ENCODE data around the gene APIP.

APIP gene

DNA sequence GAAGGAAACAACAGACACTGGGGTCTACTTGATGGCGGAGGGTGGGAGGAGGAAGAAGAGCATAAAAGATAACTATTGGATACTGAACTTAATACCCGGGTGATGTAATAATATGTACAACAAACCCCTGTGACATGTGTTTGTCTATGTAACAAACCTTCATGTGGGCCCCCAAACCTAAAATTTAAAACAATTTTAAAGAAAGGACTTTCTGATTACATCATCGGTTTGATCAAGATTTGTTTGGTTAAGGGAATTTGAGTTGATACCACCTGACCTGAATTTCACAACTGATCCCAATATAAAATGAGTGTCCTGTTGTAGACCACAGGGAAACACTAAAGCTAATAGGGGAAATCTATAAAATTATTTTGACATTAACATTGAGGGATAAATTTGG is 34.3 kb downstream of the APIP start:
- DNase-seq = no peak

DNA sequence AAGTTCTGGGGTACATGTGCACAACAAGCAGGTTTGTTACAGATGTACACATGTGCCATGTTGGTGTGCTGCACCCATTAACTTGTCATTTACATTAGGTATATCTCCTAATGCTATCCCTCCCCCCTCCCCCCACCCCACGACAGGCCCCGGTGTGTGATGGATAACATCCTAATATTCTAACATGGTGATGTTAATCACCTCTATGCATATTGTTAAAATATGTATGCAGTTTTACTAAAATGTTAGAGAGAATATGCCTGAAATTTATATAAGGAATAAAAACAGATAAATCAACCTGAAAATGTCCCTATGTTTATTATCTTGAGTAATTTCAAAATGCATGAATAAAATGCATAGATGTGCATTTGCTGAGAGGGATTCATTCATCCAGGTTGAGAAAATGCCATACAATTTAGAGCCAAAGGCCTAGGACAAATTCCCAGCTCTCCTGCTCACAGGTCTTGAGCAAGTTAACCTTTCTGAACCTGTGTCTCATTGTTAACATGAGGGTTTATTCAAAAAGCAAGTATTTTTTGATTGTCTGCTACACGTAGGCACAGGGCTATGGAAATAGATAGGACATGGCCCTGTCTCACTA is 38.7 kb downstream of the APIP start:
- DNase-seq = no peak

DNA sequence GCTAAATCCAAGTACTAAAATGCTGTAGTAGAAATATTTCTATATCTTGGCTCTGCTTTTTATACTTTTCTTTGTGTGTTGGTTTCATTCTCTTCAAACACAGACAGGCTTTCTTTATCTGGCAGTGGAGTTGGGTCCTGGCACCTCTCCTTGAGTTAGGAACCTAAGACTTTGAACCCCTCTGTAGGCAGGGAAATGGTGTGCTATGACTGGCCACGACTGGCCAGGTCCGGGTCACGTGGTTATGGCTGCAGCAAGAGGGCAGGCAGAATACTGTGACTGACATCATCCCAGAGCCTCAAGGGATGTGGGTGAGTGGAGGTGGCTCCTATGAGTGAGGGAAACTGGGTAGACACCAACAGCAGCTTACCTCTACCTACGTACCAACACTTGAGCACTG is 42.0 kb downstream of the APIP start:
- DNase-seq = no peak

DNA sequence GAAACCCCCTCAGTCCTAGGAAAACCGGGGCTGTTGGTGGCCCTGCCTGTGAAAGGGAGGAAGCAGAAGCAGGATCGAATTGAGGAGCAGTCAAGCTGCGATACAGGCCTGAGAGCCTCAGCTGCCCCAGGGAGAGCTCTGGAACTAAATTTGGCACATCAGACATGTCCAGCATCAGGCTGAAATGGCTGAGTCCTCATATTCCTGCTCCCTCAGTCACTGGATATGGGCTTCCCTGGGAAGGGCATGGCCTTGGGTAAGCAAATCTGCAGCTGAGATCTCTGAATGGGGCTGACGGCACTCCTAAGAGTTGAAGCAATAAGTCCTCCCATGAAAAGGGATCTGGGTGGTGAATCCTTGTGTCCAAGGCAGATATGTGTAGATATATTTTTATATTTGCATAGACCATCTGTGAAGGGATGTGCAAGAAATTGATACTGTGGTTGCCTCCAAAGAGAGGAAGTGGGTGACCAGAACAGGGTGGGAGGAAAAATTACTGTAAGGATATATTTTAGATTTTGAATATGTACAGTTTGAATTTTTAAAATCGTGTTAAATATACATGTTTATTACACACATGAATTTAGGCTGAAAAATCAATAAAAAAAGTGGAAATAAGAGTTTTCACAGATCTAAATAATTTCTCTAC is 45.5 kb downstream of the APIP start:
- DNase-seq = no peak

- no peak for DNase-seq
Observed at GRCh38 chr11:34869425-34869824, 46.8 kb downstream of the APIP start.

GRCh38 chr11:34866375-34866774 is 49.8 kb downstream of the APIP start:
- no peak for DNase-seq

- no peak for DNase-seq
Observed at GRCh38 chr11:34865261-34865660, 50.9 kb downstream of the APIP start.

- DNase-seq = no peak
Observed at GRCh38 chr11:34864424-34864823, 51.8 kb downstream of the APIP start.

- no peak for DNase-seq
Observed at GRCh38 chr11:34863048-34863447, 53.1 kb downstream of the APIP start.

DNA sequence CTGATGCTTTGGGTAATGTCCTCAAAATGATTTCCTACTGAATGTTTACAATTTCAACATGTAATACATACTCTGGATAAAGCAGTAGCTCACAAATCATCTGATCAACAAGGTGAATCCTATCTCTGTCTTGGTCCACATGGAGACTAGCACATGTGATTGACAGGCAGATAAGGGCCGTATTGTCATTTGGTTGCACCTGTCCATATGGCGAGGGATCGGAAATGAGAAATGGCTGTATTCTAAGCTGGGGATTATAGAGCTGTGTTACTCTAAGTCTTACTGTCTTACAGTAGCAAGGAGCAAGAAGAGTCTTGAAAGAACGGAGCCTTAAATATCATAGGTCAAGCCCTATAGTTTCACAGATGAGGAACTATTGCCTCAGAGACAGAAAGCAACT is 55.7 kb downstream of the APIP start:
- DNase-seq = no peak

DNA sequence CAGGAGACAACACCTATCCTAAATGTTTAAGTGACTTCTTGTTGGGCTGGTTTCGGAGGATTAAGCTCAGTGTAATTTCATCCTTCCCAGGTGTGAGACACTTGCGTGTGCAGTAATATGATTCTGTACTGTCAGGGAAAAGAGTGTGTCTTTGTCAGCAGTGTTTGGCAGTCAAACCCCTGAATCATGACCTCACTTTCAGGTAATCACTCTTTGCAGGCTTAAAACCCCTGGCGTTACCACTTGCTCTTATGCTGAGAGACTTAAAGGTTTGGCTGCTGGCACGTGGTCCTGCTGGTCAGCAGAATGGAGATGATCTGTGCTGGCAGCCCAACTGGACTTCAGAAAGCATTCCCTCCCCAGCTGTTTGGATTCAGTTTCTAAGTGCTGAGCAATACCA is 56.1 kb downstream of the APIP start:
- DNase-seq = no peak

DNA sequence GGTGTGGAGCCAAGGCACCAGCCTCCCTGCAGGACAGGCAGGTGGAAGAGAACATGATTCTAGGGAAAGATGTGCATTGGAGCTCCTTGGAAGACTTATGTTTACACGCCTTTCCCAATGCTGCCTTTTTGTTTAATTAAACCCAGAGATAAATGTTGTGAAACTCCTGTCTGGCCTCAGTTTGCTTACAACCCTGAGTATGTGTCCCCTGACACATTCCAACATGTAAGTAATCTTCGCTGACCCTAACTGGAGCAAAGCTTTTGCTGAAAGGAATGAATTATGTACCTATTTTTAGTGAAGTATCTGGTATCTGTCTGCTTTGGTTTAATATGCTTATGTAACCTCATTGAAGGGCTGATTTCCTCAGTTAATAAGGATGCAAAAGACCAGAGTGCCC is 56.7 kb downstream of the APIP start:
- no peak for DNase-seq

DNA sequence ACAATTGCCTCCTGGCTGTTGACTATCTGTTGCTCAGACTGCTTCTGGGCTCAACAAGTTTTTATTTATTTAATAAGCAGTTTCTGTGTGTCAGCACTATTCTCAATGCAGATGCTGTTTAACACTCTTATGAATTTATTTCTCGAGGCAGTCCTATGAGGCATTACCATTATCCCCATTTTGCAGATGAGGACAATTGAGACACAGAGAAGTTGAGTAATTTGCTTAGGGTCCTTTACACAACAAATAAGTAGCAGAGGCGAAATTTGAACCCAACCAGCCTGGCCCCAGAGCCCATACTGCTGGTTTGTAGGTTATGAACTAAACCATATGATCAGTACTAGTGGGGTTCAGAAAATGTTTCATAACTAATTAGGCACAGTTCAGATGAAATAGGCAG is 58.7 kb downstream of the APIP start:
- no peak for DNase-seq

GRCh38 chr11:34856251-34856650 is 59.9 kb downstream of the APIP start:
- no peak for DNase-seq

GRCh38 chr11:34855754-34856095 is 60.5 kb downstream of the APIP start:
- DNase-seq = no peak

DNA sequence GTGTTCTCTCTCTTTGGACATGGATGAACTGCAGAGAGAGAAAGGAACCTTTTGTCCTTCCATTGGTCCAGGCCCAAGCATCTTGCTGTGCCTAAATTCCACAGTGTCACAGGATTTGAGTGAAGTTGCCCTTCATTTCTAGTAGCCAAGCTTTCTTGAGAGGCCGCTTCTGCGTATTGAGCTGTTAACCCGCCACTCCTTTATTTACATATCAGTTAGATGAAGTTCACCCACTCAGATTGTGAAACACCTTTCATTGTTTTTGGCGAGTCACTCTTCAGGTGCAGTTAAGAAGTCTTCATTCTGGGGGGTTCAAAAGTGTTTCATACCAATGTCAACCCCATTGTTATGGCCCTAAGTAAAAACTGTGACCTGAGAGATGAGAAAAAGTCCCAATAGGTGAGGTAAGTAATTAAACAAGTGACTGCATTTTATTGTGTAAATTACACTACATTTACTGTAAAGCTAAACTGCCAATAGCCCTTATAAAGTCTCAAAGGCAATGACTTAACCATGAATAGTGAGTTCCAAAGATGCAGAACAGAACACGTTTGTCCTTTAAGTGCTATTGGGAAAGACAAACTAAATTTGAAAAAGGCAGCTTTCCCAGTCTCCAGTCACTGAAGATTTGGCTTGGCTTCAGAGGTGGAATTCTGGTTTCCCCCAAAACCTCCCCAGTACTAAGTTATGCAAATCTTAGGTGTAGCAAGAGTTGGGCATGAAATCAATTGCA is 61.0 kb downstream of the APIP start:
- DNase-seq = no peak

GRCh38 chr11:34851916-34852315 is 64.3 kb downstream of the APIP start:
- DNase-seq = no peak

DNA sequence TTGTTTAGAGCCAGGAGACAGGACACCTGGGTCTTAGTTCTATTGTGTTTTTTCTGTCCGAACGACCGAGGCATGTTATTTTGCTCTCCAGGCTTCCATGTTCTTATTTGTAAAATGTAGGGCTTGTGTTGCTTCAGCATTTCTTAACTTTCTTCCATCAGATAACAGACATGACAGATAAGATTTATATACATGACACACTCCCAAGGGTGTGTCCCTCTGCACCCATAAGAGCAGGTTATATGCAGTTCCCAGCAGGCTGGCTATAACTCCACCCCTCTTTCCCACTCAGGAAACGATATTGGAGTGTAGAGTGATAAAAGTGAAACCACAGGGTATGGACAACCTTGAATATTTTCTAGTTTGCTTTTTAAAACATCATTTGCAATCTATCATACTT is 65.8 kb downstream of the APIP start:
- no peak for DNase-seq

DNA sequence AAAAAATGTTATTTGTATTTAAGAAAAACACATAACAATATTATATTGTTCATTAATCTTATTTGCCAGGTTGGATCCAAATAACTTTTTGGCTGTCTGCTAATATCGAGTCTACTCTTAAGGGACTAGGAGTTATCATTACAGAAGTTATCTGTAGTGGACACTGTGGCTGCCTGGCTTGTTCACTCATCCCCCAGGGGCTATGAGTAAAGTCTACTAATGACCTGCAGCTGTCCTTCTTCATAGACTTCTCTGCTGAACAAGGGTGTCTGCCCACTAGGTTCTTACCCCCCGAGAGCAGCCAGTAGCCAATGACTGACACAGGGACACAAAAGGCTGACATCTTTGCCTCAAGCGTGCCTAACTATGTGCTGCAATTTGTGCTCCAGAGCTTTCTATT is 69.7 kb downstream of the APIP start:
- DNase-seq = no peak

- DNase-seq = no peak
Observed at GRCh38 chr11:34844463-34845112, 71.6 kb downstream of the APIP start.

DNA sequence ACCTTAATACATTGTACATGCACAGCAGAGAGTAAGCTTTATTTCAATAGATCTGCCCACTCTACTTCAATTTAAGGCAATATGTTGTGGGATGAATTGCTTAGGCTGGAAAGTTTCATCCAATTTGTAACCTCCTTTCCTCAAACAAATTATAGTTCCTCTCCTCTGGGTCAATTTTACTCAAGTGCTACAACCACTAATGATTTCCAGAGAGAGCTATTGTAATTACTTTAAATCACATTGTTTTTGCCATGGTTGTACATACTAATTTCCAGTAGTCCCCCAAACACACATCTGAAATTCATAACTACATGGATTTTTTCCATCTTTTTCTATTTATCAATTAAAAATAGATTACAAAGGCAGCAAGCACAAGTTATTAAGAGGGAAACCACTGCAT is 72.9 kb downstream of the APIP start:
- DNase-seq = no peak

DNA sequence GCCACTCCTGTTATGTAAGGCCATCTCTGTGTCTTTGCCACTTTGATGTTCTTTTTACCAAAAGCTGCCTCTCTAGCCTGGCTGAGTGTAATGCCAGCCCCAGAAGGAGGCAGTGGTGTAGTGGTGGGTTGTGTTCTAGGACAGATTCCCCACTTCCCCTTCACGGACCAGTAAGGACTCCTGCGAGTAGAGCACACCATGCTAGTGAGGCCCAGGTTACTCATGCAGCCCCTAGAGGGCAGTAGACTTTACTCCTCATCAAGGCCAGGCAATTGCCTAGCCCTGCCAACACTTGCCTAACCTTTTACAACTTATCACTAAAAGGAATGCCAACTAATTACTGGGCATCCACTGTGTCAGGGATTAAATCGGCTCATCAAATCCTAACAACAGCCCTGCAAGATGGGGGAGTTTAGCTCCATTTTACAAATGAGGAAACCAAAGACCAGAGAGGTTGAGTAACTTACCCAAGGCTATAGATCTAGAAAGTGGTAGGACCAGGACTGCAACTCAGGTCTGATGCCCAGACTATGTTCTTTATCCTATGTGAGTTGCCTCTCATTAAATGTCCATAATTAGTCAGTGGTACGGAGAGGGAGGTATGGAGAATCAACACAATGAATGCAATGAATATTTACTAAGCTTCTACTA is 75.3 kb downstream of the APIP start:
- DNase-seq = no peak

DNA sequence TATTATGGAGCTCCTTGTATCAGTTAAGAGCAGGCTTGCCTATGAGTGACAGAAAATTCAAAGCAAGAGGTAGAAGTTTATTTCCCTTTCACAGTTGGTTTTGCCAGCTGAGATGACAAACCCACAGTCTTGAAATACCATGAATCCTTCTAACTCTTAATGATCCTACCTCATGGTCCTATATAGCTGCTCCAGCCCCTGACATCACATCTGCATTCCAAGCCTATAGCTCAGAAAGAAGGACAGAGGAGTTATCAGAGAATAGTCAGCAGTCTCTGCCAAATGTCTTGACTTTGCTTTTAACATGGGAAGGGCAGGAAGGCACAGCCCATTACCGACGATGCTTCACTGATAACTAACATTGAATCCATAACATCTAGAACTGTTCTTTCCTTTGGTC is 76.2 kb downstream of the APIP start:
- DNase-seq = no peak

Measured in COR-L47 (cell line).